Subcutaneous adipose tissue (tissue), 4 donors: Measurements from ENCODE around the gene MKX. TPM values are rescaled to one million over a fixed set of nuclear protein-coding genes. Genes with fewer than 3 reads are reported as not detected.

Experiments used
- total RNA-seq, 4 donors: library from RNA; depleted of rRNA; stranded (reverse); fragments of >200 nt; gene quantifications; one replicate each; pipeline ENCODE4 v1.1.0, GENCODE V29; 2016
- TF ChIP-seq, protein P1 (sequence below): fragments of 450-650 bp; IDR thresholded peaks from one replicate; pipeline ENCODE4 v1.5.1; 2016; ENCODE audit warnings: low read depth, mild to moderate bottlenecking, control low read depth, antibody characterized with exemption, moderate library complexity

Gene MKX, protein sequence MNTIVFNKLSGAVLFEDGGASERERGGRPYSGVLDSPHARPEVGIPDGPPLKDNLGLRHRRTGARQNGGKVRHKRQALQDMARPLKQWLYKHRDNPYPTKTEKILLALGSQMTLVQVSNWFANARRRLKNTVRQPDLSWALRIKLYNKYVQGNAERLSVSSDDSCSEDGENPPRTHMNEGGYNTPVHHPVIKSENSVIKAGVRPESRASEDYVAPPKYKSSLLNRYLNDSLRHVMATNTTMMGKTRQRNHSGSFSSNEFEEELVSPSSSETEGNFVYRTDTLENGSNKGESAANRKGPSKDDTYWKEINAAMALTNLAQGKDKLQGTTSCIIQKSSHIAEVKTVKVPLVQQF
- 1 to 10 TPM in 3 of 4 donors, under 1 TPM in 1; 0.51 to 4.1 (median 2.1) TPM for total RNA-seq

DNA sequence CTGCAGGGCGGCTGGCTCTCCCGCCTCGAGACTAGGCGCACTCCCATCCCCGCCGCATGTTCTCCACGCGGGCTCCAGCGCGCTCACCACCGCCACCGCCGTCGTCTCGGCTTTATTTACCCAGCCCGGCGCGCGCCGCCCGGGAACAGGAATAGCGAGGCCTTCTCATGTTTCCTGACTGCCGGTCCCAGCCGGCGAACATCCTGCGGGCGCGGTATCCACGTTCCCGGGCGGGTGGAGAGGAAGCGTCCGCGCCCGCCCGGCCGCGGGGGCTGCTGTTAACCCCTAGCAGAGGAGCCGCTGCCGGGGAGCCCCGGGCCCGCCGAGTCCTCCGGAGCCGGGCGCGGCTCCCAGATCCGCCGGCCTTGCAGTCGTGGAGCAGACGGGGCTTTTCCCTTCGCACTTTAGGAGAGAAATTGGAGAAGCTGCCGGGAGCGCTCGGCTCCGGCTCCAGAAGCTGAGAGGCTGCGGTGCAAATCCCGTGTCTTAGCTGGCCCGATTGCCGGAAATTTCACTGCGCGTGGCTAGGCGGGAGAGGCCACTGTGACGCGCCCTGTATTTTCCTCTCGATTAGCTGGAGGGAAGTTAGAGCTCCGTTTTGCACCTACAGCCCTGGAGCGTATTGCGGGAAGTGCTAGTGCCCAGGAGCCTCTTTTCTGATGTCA, at the start of gene MKX:
Gene MKX, minus strand, starts transcription at position 88 of the 665 bp plus-strand sequence. CDS start 2,404 bp downstream, outside the sequence.
- TF ChIP-seq, protein P1, sequence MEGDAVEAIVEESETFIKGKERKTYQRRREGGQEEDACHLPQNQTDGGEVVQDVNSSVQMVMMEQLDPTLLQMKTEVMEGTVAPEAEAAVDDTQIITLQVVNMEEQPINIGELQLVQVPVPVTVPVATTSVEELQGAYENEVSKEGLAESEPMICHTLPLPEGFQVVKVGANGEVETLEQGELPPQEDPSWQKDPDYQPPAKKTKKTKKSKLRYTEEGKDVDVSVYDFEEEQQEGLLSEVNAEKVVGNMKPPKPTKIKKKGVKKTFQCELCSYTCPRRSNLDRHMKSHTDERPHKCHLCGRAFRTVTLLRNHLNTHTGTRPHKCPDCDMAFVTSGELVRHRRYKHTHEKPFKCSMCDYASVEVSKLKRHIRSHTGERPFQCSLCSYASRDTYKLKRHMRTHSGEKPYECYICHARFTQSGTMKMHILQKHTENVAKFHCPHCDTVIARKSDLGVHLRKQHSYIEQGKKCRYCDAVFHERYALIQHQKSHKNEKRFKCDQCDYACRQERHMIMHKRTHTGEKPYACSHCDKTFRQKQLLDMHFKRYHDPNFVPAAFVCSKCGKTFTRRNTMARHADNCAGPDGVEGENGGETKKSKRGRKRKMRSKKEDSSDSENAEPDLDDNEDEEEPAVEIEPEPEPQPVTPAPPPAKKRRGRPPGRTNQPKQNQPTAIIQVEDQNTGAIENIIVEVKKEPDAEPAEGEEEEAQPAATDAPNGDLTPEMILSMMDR: no peak

DNA sequence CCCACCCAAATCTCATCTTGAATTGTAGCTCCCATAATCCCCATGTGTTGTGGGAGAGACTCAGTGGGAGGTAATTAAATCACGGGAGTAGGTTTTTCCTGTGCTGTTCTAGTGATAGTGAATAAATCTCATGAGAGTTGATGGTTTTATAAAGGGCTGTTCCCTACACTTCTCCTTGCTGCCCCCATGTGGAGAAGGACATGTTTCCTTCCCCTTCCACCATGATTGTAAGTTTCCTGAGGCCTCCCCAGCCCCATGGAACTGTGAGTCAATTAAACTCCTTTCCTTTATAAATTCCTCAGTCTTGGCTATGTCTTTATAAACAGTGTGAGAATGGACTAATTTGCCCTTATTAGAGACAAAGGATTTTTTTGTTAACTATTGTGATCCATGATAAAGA, 48.5 kb upstream of the MKX start:
- TF ChIP-seq, protein P1: no peak

- TF ChIP-seq, protein P1: no peak
These were observed 46.6 kb upstream of the MKX start for GRCh38 chr10:27792216-27792615.

- TF ChIP-seq, protein P1: no peak
These were observed 38.7 kb upstream of the MKX start for GRCh38 chr10:27784272-27784671.

- TF ChIP-seq, protein P1: no peak
These were observed 38.0 kb upstream of the MKX start for GRCh38 chr10:27783660-27784059.

GRCh38 chr10:27779462-27780015, 33.9 kb upstream of the MKX start:
- TF ChIP-seq, protein P1: no peak

DNA sequence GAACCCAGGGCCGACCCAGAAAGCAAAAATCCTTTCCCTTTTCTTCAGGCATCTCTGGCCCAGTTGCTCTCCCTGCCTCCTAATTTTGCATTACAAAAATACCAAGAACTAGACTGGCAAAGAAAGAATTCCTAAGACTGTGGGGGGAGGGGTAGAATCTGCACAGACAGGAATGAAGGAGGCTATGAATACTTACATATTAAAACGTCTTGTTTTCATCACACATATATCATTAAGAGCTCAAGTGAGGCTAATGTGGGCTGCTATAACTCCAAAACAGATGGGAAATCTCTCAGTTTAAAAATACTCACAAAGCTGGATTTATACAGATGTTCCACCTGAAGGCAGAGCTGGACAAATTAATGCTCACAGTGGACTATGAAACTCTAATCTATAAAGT, 29.2 kb upstream of the MKX start:
- TF ChIP-seq, protein P1: no peak
